ENCODE measurements around the gene SYTL3.

DNA sequence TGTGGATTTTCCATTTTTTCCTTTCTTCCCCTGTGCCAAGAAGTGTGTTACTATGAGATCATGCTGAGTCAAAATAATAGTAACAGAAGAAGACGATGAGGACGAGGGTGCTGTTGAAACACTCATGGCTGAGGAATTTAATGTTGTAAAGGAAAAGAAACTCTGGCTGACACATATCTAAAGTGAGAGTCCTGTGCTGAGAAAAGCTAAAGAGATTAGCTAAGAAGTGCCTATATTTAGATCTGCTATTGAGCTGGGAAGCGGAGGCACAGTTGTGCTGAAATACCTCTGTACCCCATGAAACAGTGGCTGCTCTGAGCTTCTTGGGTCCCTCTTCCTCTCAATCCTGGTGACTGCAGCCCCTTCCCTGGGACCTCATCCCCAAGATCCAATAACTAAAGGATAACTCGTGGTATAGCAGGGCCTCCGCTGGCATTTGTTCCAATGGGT, 1.1 kb upstream of the SYTL3 start:
- TF ChIP-seq POLR2AphosphoS5 (IDR thresholded peaks at IDR 0.05; ENCODE audit: low read depth, low read length): no peak
- no peak for TF ChIP-seq POLR2A (IDR thresholded peaks at IDR 0.05; ENCODE audit: low read depth, low read length)
- TF ChIP-seq TAF1 (IDR thresholded peaks at IDR 0.05; ENCODE audit: low read depth, low read length): no peak
- peak; percentile 11; the same call in 1 of the 2 replicates for TF ChIP-seq SPI1 (IDR thresholded peaks at IDR 0.05; ENCODE audit: low read depth, low read length)
- TF ChIP-seq PAX5 (IDR thresholded peaks at IDR 0.05; ENCODE audit: insufficient read depth, low read length, severe bottlenecking): no peak
